HepG2 (cell line): Measurements from ENCODE around the gene ZNF213. TPM values are rescaled to one million over a fixed set of nuclear protein-coding genes. Genes with fewer than 3 reads are reported as not detected.

ENCODE experiments used
- BORCS8-MEF2B ChIP-seq: sonication (generic); formaldehyde crosslinking; IDR thresholded peaks from 2 replicates; pipeline ENCODE4 v1.8.0; 2022; ENCODE audit warnings: mild to moderate bottlenecking, missing genetic modification reagents
- CBX5 ChIP-seq: sonication (generic); formaldehyde crosslinking; IDR thresholded peaks from 2 replicates; pipeline ENCODE4 v1.4.0; 2020; ENCODE audit warnings: missing genetic modification reagents, borderline replicate concordance
- CSRNP2 ChIP-seq: sonication (generic); formaldehyde crosslinking; conservative IDR thresholded peaks from 2 replicates; pipeline ENCODE4 v1.8.0; 2022; ENCODE audit warnings: low read depth, missing genetic modification reagents
- ELF1 ChIP-seq: sonication (generic); formaldehyde crosslinking; IDR thresholded peaks from 2 replicates; pipeline ENCODE4 v1.4.0; 2020; ENCODE audit warnings: missing genetic modification reagents
- ELF4 ChIP-seq: sonication (generic); formaldehyde crosslinking; IDR thresholded peaks from 2 replicates; pipeline ENCODE4 v1.5.0; 2020; ENCODE audit warnings: missing genetic modification reagents, mild to moderate bottlenecking, moderate library complexity, borderline replicate concordance
- GLI4 ChIP-seq: sonication (generic); formaldehyde crosslinking; IDR thresholded peaks from 2 replicates; pipeline ENCODE4 v1.5.1; 2020; ENCODE audit warnings: missing genetic modification reagents, mild to moderate bottlenecking, moderate library complexity, borderline replicate concordance
- KDM2A ChIP-seq: sonication (generic); formaldehyde crosslinking; IDR thresholded peaks from 2 replicates; pipeline ENCODE4 v1.4.0; 2020; ENCODE audit warnings: low read depth, missing genetic modification reagents, borderline replicate concordance
- MAF1 ChIP-seq: sonication (generic); formaldehyde crosslinking; IDR thresholded peaks from 2 replicates; pipeline ENCODE4 v1.5.0; 2020; ENCODE audit warnings: missing genetic modification reagents, borderline replicate concordance
- MEF2D ChIP-seq: sonication (generic); formaldehyde crosslinking; IDR thresholded peaks from 2 replicates; pipeline ENCODE4 v1.5.1; 2020; ENCODE audit warnings: mild to moderate bottlenecking, missing genetic modification reagents
- MTF2 ChIP-seq: sonication (generic); formaldehyde crosslinking; IDR thresholded peaks from 2 replicates; pipeline ENCODE4 v1.5.0; 2020; ENCODE audit warnings: missing genetic modification reagents, borderline replicate concordance
- PATZ1 ChIP-seq: sonication (generic); formaldehyde crosslinking; IDR thresholded peaks from 2 replicates; pipeline ENCODE4 v1.4.0; 2020; ENCODE audit warnings: missing genetic modification reagents
- RFXAP ChIP-seq: sonication (generic); formaldehyde crosslinking; IDR thresholded peaks from 2 replicates; pipeline ENCODE4 v1.4.0; 2020; ENCODE audit warnings: missing genetic modification reagents, borderline replicate concordance
- SP140L ChIP-seq: sonication (generic); formaldehyde crosslinking; IDR thresholded peaks from 2 replicates; pipeline ENCODE4 v1.4.0; 2020; ENCODE audit warnings: missing genetic modification reagents, borderline replicate concordance
- SRSF9 ChIP-seq: fragments of 200-400 bp; formaldehyde crosslinking; IDR thresholded peaks from 2 replicates; pipeline ENCODE4 v1.6.1; 2018; ENCODE audit warnings: borderline replicate concordance, mild to moderate bottlenecking, low read depth, low read length; ENCODE audit not compliant: insufficient read depth, poor library complexity, severe bottlenecking
- TEAD3 ChIP-seq: optimal IDR thresholded peaks from 2 replicates; pipeline ENCODE3; 2016; ENCODE audit warnings: borderline replicate concordance
- TOPORS ChIP-seq: sonication (generic); formaldehyde crosslinking; IDR thresholded peaks from 2 replicates; pipeline ENCODE4 v1.8.0; 2023; ENCODE audit warnings: mild to moderate bottlenecking, missing genetic modification reagents
- ZBTB25 ChIP-seq: IDR thresholded peaks from 2 replicates; pipeline ENCODE4 v1.6.1; 2018; ENCODE audit warnings: missing genetic modification reagents
- ZFP90 ChIP-seq: sonication (generic); formaldehyde crosslinking; IDR thresholded peaks from 2 replicates; pipeline ENCODE4 v1.8.0; 2022; ENCODE audit warnings: missing genetic modification reagents, mild to moderate bottlenecking, inconsistent platforms, borderline replicate concordance
- ZKSCAN8 ChIP-seq: IDR thresholded peaks from 2 replicates; pipeline ENCODE4 v1.6.1; 2016; ENCODE audit warnings: borderline replicate concordance, missing genetic modification reagents, missing compliant biosample characterization
- ZNF274 ChIP-seq: sonication (generic); formaldehyde crosslinking; IDR thresholded peaks from 2 replicates; pipeline ENCODE4 v1.5.1; 2020; ENCODE audit warnings: mild to moderate bottlenecking, missing genetic modification reagents
- ZNF451 ChIP-seq: sonication (generic); formaldehyde crosslinking; IDR thresholded peaks from 2 replicates; pipeline ENCODE4 v1.5.0; 2020; ENCODE audit warnings: mild to moderate bottlenecking, missing genetic modification reagents
- ZNF557 ChIP-seq: sonication (generic); formaldehyde crosslinking; IDR thresholded peaks from 2 replicates; pipeline ENCODE4 v1.4.0; 2020; ENCODE audit warnings: missing genetic modification reagents
- ZNF589 ChIP-seq: sonication (generic); formaldehyde crosslinking; conservative IDR thresholded peaks from 2 replicates; pipeline ENCODE4 v1.8.0; 2022; ENCODE audit warnings: mild to moderate bottlenecking, moderate library complexity, missing genetic modification reagents
- polyA plus RNA-seq, 8 experiments: library from polyadenylated mRNA; depleted of rRNA in 3 of 8; stranded (reverse) in 7 of 8; unstranded in 1 of 8; fragments of >200 nt; fragmentation: Illumina TruSeq in 4 of 8; extraction: Trizol in 4 of 8; gene quantifications; 2 replicates each; pipeline versions ENCODE4 v1.2.1 to v1.2.3, GENCODE V29; 2011 to 2016; ENCODE audit warnings: low read depth in 4 of 8, missing spikeins in 1 of 8, mixed read lengths in 1 of 8; ENCODE audit not compliant: insufficient read depth in 1 of 8
- total RNA-seq, 5 experiments: library from RNA; depleted of rRNA; stranded (reverse); fragments of >200 nt; fragmentation: Illumina TruSeq; extraction: Trizol; gene quantifications; 2 replicates each; pipeline ENCODE4 v1.2.3, GENCODE V29; 2016; ENCODE audit warnings: low read depth in 1 of 5

The ZNF213 gene
- total and polyA plus RNA-seq, 2 of the 13 experiments (the other 11 are each of a cell fraction or from before 2014, with no cell fraction given) = 0.59 to 0.97 TPM

GRCh38 chr16:3106205-3106928 is 28.5 kb upstream of the ZNF213 start (continued):
- TF ChIP-seq CSRNP2 (CRISPR knock-in tag) = no peak
- TF ChIP-seq ZNF451 (CRISPR knock-in tag) = 0 out of 2 replicates have a peak, but pooled peaks have one; percentile 46
- TF ChIP-seq MTF2 (CRISPR knock-in tag) = peak; percentile 12; the same call in 1 of the 2 replicates
- TF ChIP-seq ZNF557 (CRISPR knock-in tag) = no peak
- TF ChIP-seq SP140L (CRISPR knock-in tag) = no peak
- TF ChIP-seq ZNF274 = 0 out of 2 replicates have a peak, but pooled peaks have one; percentile 55
- TF ChIP-seq ZBTB25 = peak; percentile 86
- TF ChIP-seq KDM2A (CRISPR knock-in tag) = peak; percentile 97
- peak; percentile 65 for TF ChIP-seq MAF1 (CRISPR knock-in tag)
- TF ChIP-seq ZKSCAN8 (CRISPR knock-in tag) = peak; percentile 39; the same call in 1 of the 2 replicates
- no peak for TF ChIP-seq ELF4 (CRISPR knock-in tag)
- peak; percentile 69 for TF ChIP-seq BORCS8-MEF2B (CRISPR knock-in tag)
- no peak for TF ChIP-seq ZFP90 (CRISPR knock-in tag)
- TF ChIP-seq MEF2D (CRISPR knock-in tag) = peak; percentile 69
- peak; percentile 78; the same call in 1 of the 2 replicates for TF ChIP-seq RFXAP (CRISPR knock-in tag)
- peak; percentile 19 for TF ChIP-seq TEAD3 (CRISPR knock-in tag)
- TF ChIP-seq CBX5 (CRISPR knock-in tag) = peak; percentile 45; the same call in 1 of the 2 replicates
- peak; percentile 88 for TF ChIP-seq ELF1 (CRISPR knock-in tag)
- TF ChIP-seq ZNF589 = no peak
- TF ChIP-seq GLI4 (CRISPR knock-in tag) = no peak
- TF ChIP-seq TOPORS (CRISPR knock-in tag) = 0 out of 2 replicates have a peak, but pooled peaks have one; percentile 70
- TF ChIP-seq PATZ1 (CRISPR knock-in tag) = peak; percentile 95
- TF ChIP-seq SRSF9 = no peak
